NCI-H82 (cell line): Measurements from ENCODE around the gene MBD3L4.
"Not testable (repeated sequence)": the region's sequence is repeated elsewhere in the genome, so short reads cannot be mapped to it uniquely, and the experiment has no call there.

Experiments used
- DNase-seq: peaks from one replicate; lab custom pipeline; 2025; lab: John Stamatoyannopoulos, UW

The MBD3L4 gene

GRCh38 chr19:7040079-7040478 is at the start of gene MBD3L4:
Gene MBD3L4 (minus strand): TSS chr19:7040179. CDS start chr19:7040144, 35 bp downstream.
- DNase-seq = not testable (repeated sequence)

DNA sequence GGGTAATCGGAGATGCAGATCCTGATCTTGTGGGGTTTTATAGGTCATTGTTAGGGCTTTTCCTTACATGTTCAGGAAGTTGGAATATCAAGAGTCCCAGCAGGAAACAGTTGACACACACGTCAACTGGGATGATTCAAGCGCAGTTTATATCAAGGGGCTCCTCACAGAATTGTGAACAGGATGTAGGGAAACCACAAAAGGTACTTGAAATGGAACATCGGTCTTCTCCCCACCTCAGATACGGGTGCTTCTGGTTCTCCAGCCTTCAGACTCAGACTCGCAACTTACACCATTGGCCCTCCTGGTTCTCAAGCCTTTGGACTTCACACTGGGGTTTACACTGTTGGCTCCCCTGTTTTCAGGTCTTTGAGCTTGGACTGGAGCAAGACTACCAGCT is 49.0 kb upstream of the MBD3L4 start:
- DNase-seq = no peak

DNA sequence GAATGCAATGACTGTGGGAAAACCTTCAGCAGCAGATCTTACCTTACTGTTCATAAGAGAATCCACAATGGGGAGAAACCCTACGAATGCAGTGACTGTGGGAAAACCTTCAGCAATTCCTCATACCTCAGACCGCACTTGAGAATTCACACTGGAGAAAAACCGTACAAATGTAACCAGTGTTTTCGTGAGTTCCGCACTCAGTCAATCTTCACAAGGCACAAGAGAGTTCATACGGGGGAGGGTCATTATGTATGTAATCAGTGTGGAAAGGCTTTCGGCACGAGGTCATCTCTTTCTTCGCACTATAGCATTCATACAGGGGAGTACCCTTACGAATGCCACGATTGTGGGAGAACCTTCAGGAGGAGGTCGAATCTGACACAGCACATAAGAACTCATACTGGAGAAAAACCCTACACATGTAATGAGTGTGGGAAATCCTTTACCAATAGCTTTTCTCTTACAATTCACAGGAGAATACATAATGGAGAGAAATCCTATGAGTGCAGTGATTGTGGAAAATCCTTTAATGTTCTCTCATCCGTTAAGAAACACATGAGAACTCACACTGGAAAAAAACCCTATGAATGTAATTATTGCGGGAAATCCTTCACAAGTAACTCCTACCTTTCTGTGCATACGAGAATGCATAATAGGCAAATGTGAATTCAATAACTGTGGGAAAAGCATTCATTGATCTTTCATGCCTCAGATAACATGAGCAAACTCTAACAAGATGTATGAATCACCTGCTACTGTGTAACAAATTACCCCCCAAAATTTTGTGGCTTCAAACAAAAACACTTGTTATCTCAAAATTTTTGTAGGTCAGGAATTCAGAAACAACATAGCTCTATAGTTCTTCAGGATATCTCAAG is 43.3 kb upstream of the MBD3L4 start:
- peak; percentile 16 for DNase-seq

GRCh38 chr19:7078008-7078407 is 38.0 kb upstream of the MBD3L4 start:
- DNase-seq = no peak

DNA sequence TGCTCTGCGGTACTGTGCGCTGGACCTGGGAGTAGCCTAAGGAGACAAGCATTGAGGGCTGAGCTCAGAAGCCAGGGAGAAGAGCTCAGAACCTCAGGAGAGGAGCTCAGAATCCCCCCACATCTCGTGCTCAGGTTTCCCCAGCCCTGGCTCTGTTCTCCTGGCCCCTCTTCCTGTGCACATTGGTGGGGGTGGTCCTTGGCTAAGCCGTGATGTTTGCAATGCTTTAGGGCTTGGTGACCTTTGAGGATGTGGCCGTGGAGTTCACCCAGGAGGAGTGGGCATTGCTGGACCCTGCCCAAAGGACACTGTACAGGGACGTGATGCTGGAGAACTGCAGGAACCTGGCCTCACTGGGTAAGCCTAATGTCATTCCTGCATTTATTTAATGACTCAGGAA is 36.2 kb upstream of the MBD3L4 start:
- DNase-seq = no peak

- DNase-seq = no peak
Measured at GRCh38 chr19:7074705-7075282, 34.8 kb upstream of the MBD3L4 start.

GRCh38 chr19:7072541-7072940 is 32.6 kb upstream of the MBD3L4 start:
- no peak for DNase-seq

- no peak for DNase-seq
Measured at GRCh38 chr19:7069904-7070226, 29.9 kb upstream of the MBD3L4 start.

DNA sequence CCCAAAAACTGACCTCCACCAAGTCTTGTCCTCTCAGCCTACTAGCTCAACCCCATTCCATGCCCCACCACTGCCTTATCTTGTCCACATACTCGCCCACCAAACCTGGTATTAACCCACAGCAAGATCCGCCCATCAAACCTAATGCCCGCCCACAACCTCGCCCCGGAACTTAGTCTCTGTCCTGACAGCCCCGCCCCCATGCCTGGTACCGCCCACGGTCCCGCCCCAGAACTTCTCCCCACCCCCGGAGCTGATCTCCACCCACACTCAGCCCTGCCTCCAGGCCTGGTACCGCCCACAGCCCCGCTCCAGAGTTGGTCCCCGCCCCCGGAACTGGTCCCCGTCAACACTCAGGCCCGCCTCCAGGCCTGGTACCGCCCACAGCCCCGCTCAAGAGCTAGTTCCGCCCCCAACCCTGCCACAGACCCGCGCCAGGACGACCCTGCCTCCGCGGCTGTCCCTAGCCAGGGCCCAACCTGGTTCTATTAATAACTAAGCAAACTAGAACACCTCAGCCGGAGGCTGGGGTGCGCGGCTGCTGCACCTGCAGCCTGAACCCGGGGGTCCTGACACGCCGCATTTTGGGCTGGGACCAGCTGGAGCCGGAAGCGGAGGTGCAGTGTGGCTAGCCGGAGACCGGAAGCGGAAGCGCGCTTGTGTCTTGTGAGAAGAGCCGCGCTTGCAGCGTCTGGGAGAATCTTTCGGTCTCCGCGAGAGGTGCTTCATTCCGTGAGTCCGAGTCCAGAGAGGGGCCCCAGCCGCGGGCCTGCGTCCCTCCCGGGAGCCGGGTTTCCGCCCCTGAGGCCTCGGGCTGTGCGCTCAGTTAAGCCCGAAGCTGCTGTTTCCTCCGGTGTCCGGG is 29.3 kb upstream of the MBD3L4 start, which contains the start of gene ZNF557:
ZNF557 (plus strand) TSS at position 662 of the 862 bp plus-strand sequence. CDS start 5,372 bp downstream, outside the sequence.
- DNase-seq = peak; percentile 97

GRCh38 chr19:7068599-7068998 is 28.6 kb upstream of the MBD3L4 start:
- DNase-seq = no peak

GRCh38 chr19:7067716-7068115 is 27.7 kb upstream of the MBD3L4 start:
- DNase-seq = no peak

GRCh38 chr19:7067122-7067521 is 27.1 kb upstream of the MBD3L4 start:
- peak; percentile 68 for DNase-seq

DNA sequence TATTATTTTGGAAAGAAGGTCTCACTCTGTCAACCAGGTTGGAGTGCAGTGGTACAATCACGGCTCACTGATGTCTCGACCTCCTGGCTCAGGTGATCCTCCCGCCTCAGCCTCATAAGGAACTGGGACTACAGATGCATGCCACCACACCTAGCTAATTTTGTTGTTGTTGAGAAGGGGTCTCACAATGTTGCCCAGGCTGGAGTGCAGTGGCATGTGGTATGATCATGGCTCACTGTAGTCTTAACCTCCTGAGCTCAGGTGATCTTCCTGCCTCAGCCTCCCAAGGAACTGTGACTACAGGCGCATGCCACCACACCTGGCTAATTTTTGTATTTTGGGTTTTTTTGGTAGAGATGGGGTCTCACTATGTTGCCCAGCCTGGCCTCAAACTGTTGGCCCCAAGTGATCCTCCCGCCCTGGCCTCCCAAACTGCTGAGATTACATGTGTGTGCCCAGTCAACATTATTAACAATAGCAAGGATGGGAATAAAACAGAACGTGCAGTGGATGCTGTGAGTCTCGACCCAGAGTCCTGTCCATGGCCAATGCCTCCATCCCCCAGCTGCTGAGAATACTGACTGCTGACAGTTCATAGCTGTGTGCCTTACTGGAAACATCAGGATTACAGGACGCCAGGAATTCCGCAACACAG is 23.9 kb upstream of the MBD3L4 start:
- DNase-seq = no peak

GRCh38 chr19:7063339-7063738 is 23.4 kb upstream of the MBD3L4 start:
- peak; percentile 12 for DNase-seq

DNA sequence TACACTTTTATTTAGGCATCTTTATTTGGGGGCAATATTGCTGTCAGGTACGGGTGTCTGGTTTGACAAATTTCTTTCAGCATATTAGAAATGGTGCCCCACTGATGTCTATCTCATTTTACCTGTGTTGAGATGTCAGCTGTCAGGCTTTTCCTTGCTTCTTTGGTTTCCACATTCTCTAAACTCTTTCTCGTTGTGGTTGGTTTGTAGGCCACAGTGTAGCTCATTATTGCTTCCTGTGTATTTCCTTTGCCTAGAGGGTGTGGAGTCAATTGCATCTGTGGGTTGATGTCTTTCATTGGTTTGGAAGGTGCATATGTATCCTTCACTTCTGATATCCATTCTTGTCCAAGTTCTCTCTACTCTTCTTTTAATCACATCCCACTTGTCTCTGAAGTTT is 20.0 kb upstream of the MBD3L4 start:
- DNase-seq = not testable (repeated sequence)

DNA sequence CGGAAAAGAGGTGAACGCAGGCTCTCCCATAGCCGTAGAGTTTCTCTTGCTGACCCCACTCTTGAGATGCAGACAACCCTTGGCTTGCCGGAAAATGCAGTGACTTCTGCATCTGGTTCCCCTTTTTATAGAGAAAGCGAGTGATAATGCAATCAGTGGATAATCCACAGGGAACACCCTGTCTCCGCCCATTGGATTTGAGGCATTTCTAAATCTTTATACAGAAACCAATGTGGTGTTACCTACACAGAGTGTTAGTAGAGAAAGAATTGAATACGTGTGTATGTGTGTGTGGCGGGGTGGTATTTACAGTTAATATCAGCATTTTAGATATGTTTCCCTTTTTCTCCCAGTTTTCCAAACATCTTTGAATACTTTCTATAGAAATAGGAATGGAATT is 18.6 kb upstream of the MBD3L4 start, which contains the start of gene MBD3L3:
MBD3L3 (minus strand) TSS at position 101 of the 400 bp plus-strand sequence; CDS start at position 30, 71 bp downstream.
- DNase-seq = not testable (repeated sequence)

GRCh38 chr19:7056371-7056770 is 16.4 kb upstream of the MBD3L4 start:
- DNase-seq = not testable (repeated sequence)

DNA sequence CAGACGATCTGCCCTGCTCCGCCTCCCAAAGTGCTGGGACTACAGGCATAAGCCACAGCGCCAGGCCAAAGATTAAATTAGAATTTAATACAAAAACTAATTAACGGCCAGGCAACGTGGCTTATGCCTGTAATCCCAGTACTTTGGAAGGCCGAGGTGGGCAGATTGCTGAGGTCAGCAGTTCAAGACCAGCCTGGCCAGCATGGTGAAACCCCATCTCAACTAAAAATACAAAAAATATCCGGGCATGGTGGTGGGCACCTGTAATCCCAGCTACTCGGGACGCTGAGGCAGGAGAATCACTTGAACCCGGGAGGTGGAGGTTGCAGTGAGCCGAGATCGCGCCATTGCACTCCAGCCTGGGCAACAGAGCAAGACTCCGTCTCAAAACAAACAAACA is 15.7 kb upstream of the MBD3L4 start:
- DNase-seq = not testable (repeated sequence)

DNA sequence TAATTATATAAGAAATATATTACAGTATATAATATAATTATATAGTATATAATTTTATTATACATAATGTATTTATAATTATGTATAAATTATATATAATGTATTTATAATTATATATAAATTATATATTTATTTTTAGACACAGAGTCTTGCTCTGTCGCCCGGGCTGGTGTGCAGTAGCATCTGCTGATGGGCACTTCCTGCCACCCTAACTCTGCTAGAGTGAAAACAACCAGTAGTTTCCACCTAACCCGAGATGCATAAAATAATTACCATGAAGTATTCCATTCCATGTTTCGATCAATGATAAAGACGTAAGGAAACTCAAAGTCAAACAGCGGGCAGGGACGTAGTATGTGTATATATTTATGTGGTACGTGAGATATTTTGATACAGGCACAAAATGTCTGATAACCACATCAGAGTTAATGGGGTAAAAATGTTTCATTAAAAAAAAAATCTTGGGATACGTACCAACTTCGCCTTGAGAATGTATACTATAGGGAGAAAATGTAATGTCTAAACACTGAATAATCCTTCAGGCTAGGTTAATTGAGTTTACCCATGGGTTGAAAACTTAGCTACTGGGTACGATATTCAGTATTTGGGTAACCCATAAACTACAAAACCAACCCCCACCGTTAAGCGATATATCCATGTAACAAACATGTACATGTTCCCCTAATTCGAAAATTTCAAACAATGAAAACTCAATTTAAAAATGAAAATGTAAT is 14.8 kb upstream of the MBD3L4 start:
- not testable (repeated sequence) for DNase-seq

- not testable (repeated sequence) for DNase-seq
Measured at GRCh38 chr19:7052896-7053295, 12.9 kb upstream of the MBD3L4 start.

GRCh38 chr19:7051421-7051820 is 11.4 kb upstream of the MBD3L4 start:
- DNase-seq = not testable (repeated sequence)
